PC-3 (cell line): ENCODE data around the gene SLC4A4. TPM values are rescaled to one million over a fixed set of nuclear protein-coding genes. Genes with fewer than 3 reads are reported as not detected.

ENCODE experiments used
- ATAC-seq: fragments of 200-7000 bp; cut with Tn5 transposase; 2 replicates; pipeline ENCODE4 v1.9.1; 2020; ENCODE audit warnings: mild to moderate bottlenecking, moderate library complexity
- BruUV-seq: library from RNA; stranded (reverse); fragments of 400-500 nt; replicated peaks from 2 replicates; lab custom pipeline; 2021; lab: Mats Ljungman, UMichigan
- CTCF ChIA-PET: fragments of 300-600 bp; sonication (Branson Sonifier 250); formaldehyde crosslinking; loops from one replicate; lab custom pipeline; 2022; ENCODE audit warnings: antibody characterized with exemption; lab: Charles Lee
- POLR2A ChIA-PET: fragments of 300-600 bp; sonication (Branson Sonifier 250); formaldehyde crosslinking; loops from one replicate; lab custom pipeline; 2022; ENCODE audit warnings: antibody characterized with exemption; ENCODE audit not compliant: unreplicated experiment; lab: Charles Lee
- DNase-seq: peaks from one replicate; pipeline ENCODE4 v3.0.0-alpha.2; 2015
- H2AFZ ChIP-seq: fragments of 300-600 bp; sonication (generic); 2 replicates; pipeline ENCODE4 v1.6.0; 2016; ENCODE audit warnings: antibody characterized with exemption, low read length
- H3F3A ChIP-seq: fragments of 300-600 bp; sonication (generic); one replicate; pipeline ENCODE4 v1.6.0; 2017; ENCODE audit warnings: antibody characterized with exemption, low read length, control low read depth, mild to moderate bottlenecking; ENCODE audit not compliant: unreplicated experiment
- H3K27ac ChIP-seq: fragments of 300-600 bp; sonication (generic); 2 replicates; pipeline ENCODE4 v1.5.1; 2016; ENCODE audit warnings: mild to moderate bottlenecking, low read length
- H3K27me3 ChIP-seq: fragments of 300-600 bp; sonication (generic); 2 replicates; pipeline ENCODE4 v1.6.1; 2016; ENCODE audit warnings: low read length, mixed read lengths
- H3K36me3 ChIP-seq: fragments of 300-600 bp; sonication (generic); 2 replicates; pipeline ENCODE4 v1.6.1; 2016; ENCODE audit warnings: low read depth, mixed run types, low read length, mixed read lengths
- H3K4me1 ChIP-seq: fragments of 300-600 bp; sonication (generic); 2 replicates; pipeline ENCODE4 v1.5.1; 2016; ENCODE audit warnings: low read length; ENCODE audit not compliant: insufficient read depth
- H3K4me2 ChIP-seq: fragments of 300-600 bp; sonication (generic); 2 replicates; pipeline ENCODE4 v1.6.0; 2016; ENCODE audit warnings: low read length
- H3K4me3 ChIP-seq: fragments of 300-600 bp; sonication (generic); 2 replicates; pipeline ENCODE4 v1.5.1; 2016; ENCODE audit warnings: mild to moderate bottlenecking, low read length, mixed read lengths
- H3K79me2 ChIP-seq: fragments of 300-600 bp; sonication (generic); 2 replicates; pipeline ENCODE4 v1.6.1; 2017; ENCODE audit warnings: low read length, mixed read lengths
- H3K9ac ChIP-seq: fragments of 300-600 bp; sonication (generic); 2 replicates; pipeline ENCODE4 v1.6.0; 2016; ENCODE audit warnings: mild to moderate bottlenecking, low read length
- H3K9me2 ChIP-seq: fragments of 300-600 bp; sonication (generic); replicated peaks from 2 replicates; pipeline ENCODE4 v1.6.1; 2016; ENCODE audit warnings: mixed run types, low read length, mixed read lengths
- H3K9me3 ChIP-seq: fragments of 300-600 bp; sonication (generic); 2 replicates; pipeline ENCODE4 v1.6.1; 2016; ENCODE audit warnings: low read length, mixed read lengths
- H4K20me1 ChIP-seq: fragments of 300-600 bp; sonication (generic); 2 replicates; pipeline ENCODE4 v1.6.1; 2016; ENCODE audit warnings: low read length, mixed read lengths
- CTCF ChIP-seq: fragments of 300-600 bp; sonication (generic); conservative IDR thresholded peaks from 2 replicates; pipeline ENCODE4 v1.5.1; 2017; ENCODE audit warnings: antibody characterized with exemption, low read depth, mild to moderate bottlenecking, low read length
- EZH2 ChIP-seq: fragments of 300-600 bp; sonication (generic); IDR thresholded peaks from one replicate; pipeline ENCODE4 v1.6.1; 2017; ENCODE audit warnings: antibody characterized with exemption, mild to moderate bottlenecking, low read length; ENCODE audit not compliant: unreplicated experiment
- EZH2phosphoT487 ChIP-seq: fragments of 300-600 bp; sonication (generic); IDR thresholded peaks from 2 replicates; pipeline ENCODE4 v1.6.1; 2018; ENCODE audit warnings: mild to moderate bottlenecking, antibody characterized with exemption, low read length, borderline replicate concordance
- intact Hi-C: fragments of 100-400 bp; cut with micrococcal nuclease; formaldehyde crosslinking; loops from 2 replicates; pipeline ENCODE4 v1.9.0; 2023
- total RNA-seq: library from RNA; depleted of rRNA; stranded (reverse); fragments of >200 nt; gene quantifications from 2 replicates; pipeline ENCODE4 v1.2.3, GENCODE V29; 2014

Gene SLC4A4
- total RNA-seq, 1 experiment from 2014 or later = 0.47 TPM

DNA sequence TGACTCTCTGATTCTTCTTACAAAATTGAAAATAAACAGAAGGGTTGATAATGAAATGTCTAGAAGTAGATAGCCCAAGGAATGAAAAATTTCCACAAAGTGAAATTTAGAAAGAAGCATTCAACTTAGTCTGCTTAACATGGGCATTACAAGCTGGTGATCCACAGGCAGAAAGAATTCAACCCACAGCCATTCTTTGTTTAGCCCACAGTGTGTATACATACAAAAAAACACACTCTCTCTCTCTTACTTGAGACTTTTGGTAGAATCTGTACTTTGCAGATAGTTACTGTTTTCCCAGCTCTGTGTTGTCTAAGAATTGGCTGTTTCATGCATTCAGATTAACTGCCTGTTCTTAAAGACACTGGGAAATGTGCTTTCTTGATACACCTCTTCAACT lies 159.8 kb downstream of the SLC4A4 start:
- Histone ChIP-seq H3K9me2 (no peaks in the 10 kb centered on the region), H3F3A (no peaks in the 10 kb centered on the region), H3K4me2 (peak overlapping the region; percentile 12; the same call in 1 of the 2 replicates), H3K4me3 (no peak overlapping the region), H3K4me1 (peaks cover 17% of the 10 kb centered on the region), H3K79me2 (no peaks in the 10 kb centered on the region), H3K27ac (0 out of 2 replicates have a peak overlapping the region, but pooled peaks have one; percentile 11), H4K20me1 (no peaks in the 10 kb centered on the region), H2AFZ (no peak overlapping the region), H3K36me3 (no peaks in the 10 kb centered on the region), H3K27me3 (no peaks in the 10 kb centered on the region), H3K9me3 (no peaks in the 10 kb centered on the region), H3K9ac (no peak overlapping the region)
- POLR2A ChIA-PET = no interaction called here
- intact Hi-C loops = loop anchor here (1.0 to 10.0 kb wide), 7 partner anchors 22 to 314 kb away; no protein-coding TSS in a partner anchor
- DNase-seq = no peak
- CTCF ChIA-PET = interaction anchor here (0.9 kb wide), 1 partner anchor 52 kb away, joined by 3 read pairs; no protein-coding TSS in a partner anchor
- TF ChIP-seq CTCF (no peak), EZH2phosphoT487 (no peak), EZH2 (no peak)
- no TSS peak for BruUV-seq
- peak; percentile 3; the same call in 1 of the 2 replicates for ATAC-seq

- ChIA-PET POLR2A (no interaction called here), CTCF (no interaction called here)
- no TSS peak for BruUV-seq
These were observed 163.2 kb downstream of the SLC4A4 start for GRCh38 chr4:71501992-71502391.

More at GRCh38 chr4:71501992-71502391, 163.2 kb downstream of the SLC4A4 start:
- peaks cover 14% of the 10 kb centered on the region for H3K4me1 ChIP-seq
- H2AFZ ChIP-seq = no peak overlapping the region
- ATAC-seq (no peak), DNase-seq (no peak)
- no peak overlapping the region for H3K9ac ChIP-seq
- H4K20me1 ChIP-seq = no peaks in the 10 kb centered on the region
- H3K4me3 ChIP-seq = no peak overlapping the region
- no peaks in the 10 kb centered on the region for H3K27me3 ChIP-seq
- no peak overlapping the region for H3K27ac ChIP-seq
- intact Hi-C loops = no loop called here
- H3K9me2 ChIP-seq = no peaks in the 10 kb centered on the region
- no peak for TF ChIP-seq EZH2
- TF ChIP-seq EZH2phosphoT487 = no peak
- no peak for TF ChIP-seq CTCF
- no peaks in the 10 kb centered on the region for H3K36me3 ChIP-seq
- H3K4me2 ChIP-seq = no peak overlapping the region
- no peaks in the 10 kb centered on the region for H3F3A ChIP-seq
- H3K9me3 ChIP-seq = no peaks in the 10 kb centered on the region
- H3K79me2 ChIP-seq = no peaks in the 10 kb centered on the region
